Peyer's patch (tissue), 4 donors: ENCODE results near the gene CLTB.

Experiments used
- CTCF ChIP-seq, 6 experiments: fragments of 450-650 bp in 4 of 6; fragments of 200-600 bp in 2 of 6; sonication (generic) in 1 of 6; IDR thresholded peaks; one replicate each; pipeline ENCODE4 v1.5.1; 2017 to 2019; ENCODE audit warnings: antibody characterized with exemption in 6 of 6, mild to moderate bottlenecking in 3 of 6, moderate library complexity in 1 of 6
- POLR2A ChIP-seq, 2 donors: fragments of 450-650 bp; IDR thresholded peaks; one replicate each; pipeline ENCODE4 v1.5.1; 2017; ENCODE audit warnings: antibody characterized with exemption in 2 of 2, mild to moderate bottlenecking in 2 of 2, moderate library complexity in 2 of 2

- no peak for TF ChIP-seq CTCF (IDR thresholded peaks at IDR 0.05)
- no peak for TF ChIP-seq POLR2A (IDR thresholded peaks at IDR 0.05)
These were observed 33.7 kb upstream of the CLTB start for GRCh38 chr5:176450077-176450476.
